SH-SY5Y (cell line): ENCODE results near the gene CCDC201.

ENCODE experiments used
- GATA2 ChIP-seq: IDR thresholded peaks from 2 replicates; pipeline ENCODE4 v1.6.1; 2011; ENCODE audit warnings: mild to moderate bottlenecking, low read depth, low read length
- GATA3 ChIP-seq: IDR thresholded peaks from 2 replicates; pipeline ENCODE4 v1.6.1; 2011; ENCODE audit warnings: low read depth, mild to moderate bottlenecking, low read length, moderate library complexity

DNA sequence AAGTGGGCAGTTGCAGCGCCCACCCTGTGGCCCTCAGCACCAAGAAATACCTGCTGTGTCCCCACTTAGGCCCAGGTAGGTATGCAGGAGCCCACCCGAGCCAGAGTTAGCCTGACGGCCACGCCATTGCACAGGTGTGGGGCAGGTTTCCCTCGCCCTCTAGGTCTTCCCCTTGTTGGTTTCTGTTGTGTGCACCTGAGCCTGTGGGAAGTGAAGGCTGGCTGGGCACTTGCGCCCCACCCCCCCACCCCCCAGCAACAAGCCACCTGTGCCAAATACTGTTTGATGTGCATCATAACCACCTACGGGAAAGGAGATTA is at the start of gene CCDC201:
- TF ChIP-seq GATA2 (no peak), GATA3 (no peak)
